ENCODE results near the gene DELE1. TPM values are rescaled to one million over a fixed set of nuclear protein-coding genes. Genes with fewer than 3 reads are reported as not detected.

The DELE1 gene
- polyA plus RNA-seq, 1 donor from 2014 or later: 49.6 TPM

DNA sequence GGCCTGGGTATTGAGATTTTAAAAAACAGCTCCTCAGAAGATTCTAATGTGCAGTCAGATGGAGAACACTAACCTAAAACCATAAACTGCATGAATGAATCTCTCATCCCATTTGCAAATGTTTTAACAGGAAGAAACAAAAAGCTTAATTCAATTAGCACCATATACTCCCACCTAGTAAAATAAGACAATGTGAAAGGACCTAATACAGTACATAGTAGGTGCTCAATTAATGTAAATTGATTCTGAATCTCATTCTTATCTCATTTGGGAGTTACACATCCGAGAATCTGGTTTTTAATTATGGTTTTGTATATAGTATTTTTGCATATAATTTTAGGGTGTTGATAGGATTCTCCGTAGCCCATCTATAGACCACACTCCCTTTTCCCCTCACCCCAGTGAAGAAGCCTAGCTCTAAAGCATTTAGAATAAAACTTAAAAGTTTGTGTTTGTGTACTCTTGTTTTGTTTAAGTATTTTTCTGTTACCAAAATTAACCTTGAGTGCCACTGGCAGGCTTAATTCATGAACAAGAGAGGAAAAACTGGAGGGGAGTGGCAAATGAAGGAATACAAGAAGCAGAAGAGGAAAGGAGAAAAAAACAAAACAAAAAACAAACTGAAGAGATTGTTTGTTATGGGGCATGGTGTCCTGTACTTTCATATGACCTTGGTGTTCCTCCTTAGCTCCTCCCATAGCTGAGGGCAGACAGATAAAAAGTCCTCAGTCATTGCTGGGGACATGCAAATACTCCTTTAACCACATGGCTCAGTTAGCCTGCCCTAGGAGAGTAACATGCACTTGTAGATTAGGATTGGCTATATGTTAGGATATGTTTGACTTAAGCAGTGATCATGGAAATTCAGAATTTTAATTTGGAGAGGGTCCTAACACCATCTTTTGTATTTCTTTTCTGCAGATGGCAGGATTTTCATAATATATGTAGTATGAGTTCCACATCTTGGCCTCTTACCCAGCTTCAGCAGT lies 46.4 kb downstream of the DELE1 start:
- no peaks in the 10 kb centered on the region for H3K9me2 ChIP-seq (ENCODE audit: insufficient read depth, low read length)
- H3F3A ChIP-seq (ENCODE audit: insufficient read depth, low read length, poor library complexity, severe bottlenecking): no peaks in the 10 kb centered on the region
- H2AFZ ChIP-seq (ENCODE audit: low read depth, low read length): peak overlapping the region; percentile 85
- TF ChIP-seq POLR2AphosphoS5 (IDR thresholded peaks at IDR 0.05) (no peak), EP300 (conservative IDR thresholded peaks at IDR 0.05; ENCODE audit: poor library complexity, severe bottlenecking) (no peak), MXI1 (conservative IDR thresholded peaks at IDR 0.05; ENCODE audit: poor library complexity, severe bottlenecking) (no peak), EZH2 (IDR thresholded peaks at IDR 0.05; ENCODE audit: borderline replicate concordance, insufficient read depth, low read length, poor library complexity, severe bottlenecking) (no peak)
- TF ChIP-seq, protein P1, sequence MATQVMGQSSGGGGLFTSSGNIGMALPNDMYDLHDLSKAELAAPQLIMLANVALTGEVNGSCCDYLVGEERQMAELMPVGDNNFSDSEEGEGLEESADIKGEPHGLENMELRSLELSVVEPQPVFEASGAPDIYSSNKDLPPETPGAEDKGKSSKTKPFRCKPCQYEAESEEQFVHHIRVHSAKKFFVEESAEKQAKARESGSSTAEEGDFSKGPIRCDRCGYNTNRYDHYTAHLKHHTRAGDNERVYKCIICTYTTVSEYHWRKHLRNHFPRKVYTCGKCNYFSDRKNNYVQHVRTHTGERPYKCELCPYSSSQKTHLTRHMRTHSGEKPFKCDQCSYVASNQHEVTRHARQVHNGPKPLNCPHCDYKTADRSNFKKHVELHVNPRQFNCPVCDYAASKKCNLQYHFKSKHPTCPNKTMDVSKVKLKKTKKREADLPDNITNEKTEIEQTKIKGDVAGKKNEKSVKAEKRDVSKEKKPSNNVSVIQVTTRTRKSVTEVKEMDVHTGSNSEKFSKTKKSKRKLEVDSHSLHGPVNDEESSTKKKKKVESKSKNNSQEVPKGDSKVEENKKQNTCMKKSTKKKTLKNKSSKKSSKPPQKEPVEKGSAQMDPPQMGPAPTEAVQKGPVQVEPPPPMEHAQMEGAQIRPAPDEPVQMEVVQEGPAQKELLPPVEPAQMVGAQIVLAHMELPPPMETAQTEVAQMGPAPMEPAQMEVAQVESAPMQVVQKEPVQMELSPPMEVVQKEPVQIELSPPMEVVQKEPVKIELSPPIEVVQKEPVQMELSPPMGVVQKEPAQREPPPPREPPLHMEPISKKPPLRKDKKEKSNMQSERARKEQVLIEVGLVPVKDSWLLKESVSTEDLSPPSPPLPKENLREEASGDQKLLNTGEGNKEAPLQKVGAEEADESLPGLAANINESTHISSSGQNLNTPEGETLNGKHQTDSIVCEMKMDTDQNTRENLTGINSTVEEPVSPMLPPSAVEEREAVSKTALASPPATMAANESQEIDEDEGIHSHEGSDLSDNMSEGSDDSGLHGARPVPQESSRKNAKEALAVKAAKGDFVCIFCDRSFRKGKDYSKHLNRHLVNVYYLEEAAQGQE (IDR thresholded peaks at IDR 0.05; ENCODE audit: borderline replicate concordance): no peak
- H3K79me2 ChIP-seq (replicated peaks; ENCODE audit: insufficient read depth, low read length): peaks cover 16% of the 10 kb centered on the region
- H3K4me3 ChIP-seq (ENCODE audit: low read length): peak overlapping the region; percentile 92
- H3K9ac ChIP-seq (ENCODE audit: low read length): peak overlapping the region; percentile 91
- no peaks in the 10 kb centered on the region for H4K20me1 ChIP-seq (ENCODE audit: insufficient read depth)
- peak overlapping the region; percentile 87 for H3K27ac ChIP-seq (ENCODE audit: low read length)
- no peaks in the 10 kb centered on the region for H3K36me3 ChIP-seq (ENCODE audit: insufficient read depth, low read length)
- no peaks in the 10 kb centered on the region for H3K27me3 ChIP-seq (ENCODE audit: insufficient read depth, low read depth, low read length)
- no peaks in the 10 kb centered on the region for H3K9me3 ChIP-seq (ENCODE audit: low read length)
- peak overlapping the region; percentile 77 for H3K4me2 ChIP-seq (ENCODE audit: low read length)

- Histone ChIP-seq H3K36me3 (ENCODE audit: insufficient read depth, low read length) (no peaks in the 10 kb centered on the region), H3K79me2 (replicated peaks; ENCODE audit: insufficient read depth, low read length) (peaks cover 16% of the 10 kb centered on the region)
Measured at GRCh38 chr5:141973871-141974595, 50.4 kb downstream of the DELE1 start.

More at GRCh38 chr5:141973871-141974595, 50.4 kb downstream of the DELE1 start:
- Histone ChIP-seq H2AFZ (ENCODE audit: low read depth, low read length) (no peak overlapping the region), H3K4me3 (ENCODE audit: low read length) (no peak overlapping the region), H3F3A (ENCODE audit: insufficient read depth, low read length, poor library complexity, severe bottlenecking) (no peaks in the 10 kb centered on the region), H3K27ac (ENCODE audit: low read length) (no peak overlapping the region), H4K20me1 (ENCODE audit: insufficient read depth) (no peaks in the 10 kb centered on the region), H3K9ac (ENCODE audit: low read length) (no peak overlapping the region), H3K4me2 (ENCODE audit: low read length) (no peak overlapping the region), H3K9me2 (ENCODE audit: insufficient read depth, low read length) (no peaks in the 10 kb centered on the region), H3K27me3 (ENCODE audit: insufficient read depth, low read depth, low read length) (no peaks in the 10 kb centered on the region), H3K9me3 (ENCODE audit: low read length) (no peaks in the 10 kb centered on the region)
- no peak for TF ChIP-seq POLR2AphosphoS5 (IDR thresholded peaks at IDR 0.05)
- TF ChIP-seq, protein P1 (IDR thresholded peaks at IDR 0.05; ENCODE audit: borderline replicate concordance): no peak
- TF ChIP-seq CTCF (IDR thresholded peaks at IDR 0.05; ENCODE audit: poor library complexity, severe bottlenecking): no peak
- TF ChIP-seq TAF1 (IDR thresholded peaks at IDR 0.05; ENCODE audit: low read depth): no peak
- no peak for TF ChIP-seq MXI1 (conservative IDR thresholded peaks at IDR 0.05; ENCODE audit: poor library complexity, severe bottlenecking)
- TF ChIP-seq EZH2 (IDR thresholded peaks at IDR 0.05; ENCODE audit: borderline replicate concordance, insufficient read depth, low read length, poor library complexity, severe bottlenecking): no peak
- TF ChIP-seq RAD21 (conservative IDR thresholded peaks at IDR 0.05): no peak
- TF ChIP-seq SMC3 (conservative IDR thresholded peaks at IDR 0.05; ENCODE audit: poor library complexity): no peak
- no peak for TF ChIP-seq EP300 (conservative IDR thresholded peaks at IDR 0.05; ENCODE audit: poor library complexity, severe bottlenecking)

Measured in neural cell (in vitro differentiated cells).